Nucleus accumbens (tissue), 56 donors: ENCODE measurements around the gene GLTPD2.

ENCODE experiments used
- DNase-seq, 56 donors: peaks; one replicate each; lab custom pipeline; 2025; lab: John Stamatoyannopoulos, UW

GLTPD2 gene

DNA sequence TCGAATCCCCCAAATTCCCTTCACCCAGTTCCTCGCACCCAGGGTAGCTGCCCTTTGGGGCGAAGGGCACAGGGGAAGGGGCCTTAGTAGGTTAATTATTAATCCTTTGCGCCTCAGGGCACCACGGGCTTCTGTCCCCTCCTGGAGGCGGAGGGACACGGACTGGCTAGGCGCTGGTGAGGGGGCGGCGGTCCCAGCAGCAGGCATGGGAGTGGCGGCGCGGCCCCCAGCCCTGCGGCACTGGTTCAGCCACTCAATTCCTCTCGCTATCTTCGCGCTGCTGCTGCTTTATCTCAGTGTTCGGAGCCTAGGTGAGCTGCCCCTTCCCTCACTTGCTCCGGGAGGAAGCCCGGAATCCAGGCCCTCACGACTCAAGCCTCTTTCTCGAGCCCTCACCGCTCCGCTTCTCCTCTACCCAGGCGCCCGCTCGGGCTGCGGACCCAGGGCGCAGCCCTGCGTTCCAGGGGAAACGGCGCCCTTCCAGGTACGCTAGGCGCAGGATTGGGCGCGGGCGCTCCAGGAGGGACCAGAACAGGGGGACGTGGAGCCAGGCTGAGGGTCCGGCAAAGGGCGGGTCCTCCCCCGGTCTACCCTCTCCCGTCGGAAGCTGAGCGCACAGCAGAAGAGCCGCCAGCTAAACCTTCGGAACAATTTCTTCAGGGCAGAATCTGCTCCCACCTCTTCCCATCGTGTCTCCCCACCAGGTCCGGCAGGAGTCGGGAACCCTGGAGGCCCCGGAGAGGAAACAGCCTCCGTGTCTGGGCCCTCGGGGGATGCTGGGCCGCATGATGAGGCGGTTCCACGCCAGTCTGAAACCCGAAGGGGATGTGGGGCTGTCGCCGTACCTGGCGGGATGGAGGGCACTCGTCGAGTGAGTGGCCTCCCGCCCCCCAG, at the start of gene GLTPD2:
GLTPD2 (plus strand) TSS at position 158 of the 894 bp plus-strand sequence; CDS start at position 206, 48 bp downstream.
- peak in 5 of 56 donors; percentile 9 to 52 (median 38) for DNase-seq

DNA sequence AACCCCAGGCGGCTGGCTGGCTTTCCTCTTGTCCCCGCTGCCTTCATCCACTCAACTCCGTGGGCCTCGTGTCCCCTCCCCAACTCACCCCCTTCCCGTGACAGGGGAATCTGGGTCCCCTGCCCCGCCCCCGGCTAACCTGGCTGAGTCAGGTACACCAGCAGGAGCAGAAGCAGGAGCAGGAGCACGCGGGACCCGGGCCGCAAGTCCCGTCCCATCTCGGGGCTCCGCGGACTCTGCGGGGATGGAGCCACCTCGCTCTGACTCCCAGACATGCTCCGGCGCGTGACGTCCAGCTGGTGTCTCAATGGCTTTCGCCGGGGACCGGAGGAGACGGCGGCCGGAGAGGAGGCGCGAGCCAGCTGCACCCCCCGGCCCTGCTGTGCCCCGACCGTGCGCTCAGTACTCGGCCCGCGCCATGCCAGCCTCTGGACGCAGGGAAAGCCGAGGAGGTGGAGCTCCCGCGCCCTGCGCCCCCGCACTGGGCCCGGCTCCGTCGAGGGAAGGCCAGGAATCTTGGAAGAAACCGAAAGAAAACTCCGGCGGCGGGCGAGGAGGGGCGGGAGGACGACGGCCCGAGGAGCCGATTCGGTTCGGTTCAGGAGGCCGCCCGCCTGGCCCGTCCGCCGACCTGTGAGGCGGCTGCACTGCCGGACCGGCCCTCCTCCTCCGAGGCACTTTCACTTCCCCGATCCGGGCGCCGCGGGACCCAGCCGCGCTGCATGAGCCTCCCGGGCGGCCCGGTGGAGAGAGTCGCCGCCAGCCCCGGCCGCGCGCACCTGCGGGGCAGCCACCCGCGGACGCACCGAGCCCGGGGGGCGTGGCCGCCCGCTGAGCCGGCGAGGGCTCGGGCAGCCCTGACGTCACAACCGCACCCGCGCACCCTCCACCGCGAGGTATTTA, 49.4 kb upstream of the GLTPD2 start, which contains the start of the genes CXCL16 and ZMYND15:
CXCL16 (minus strand) TSS at position 807 of the 903 bp plus-strand sequence; CDS start at position 218, 589 bp downstream.
ZMYND15 (plus strand) TSS at position 712 of the 903 bp plus-strand sequence. CDS start 716 bp downstream, outside the sequence.
- peak in 12 of 56 donors; percentile 12 to 54 (median 26) for DNase-seq

DNA sequence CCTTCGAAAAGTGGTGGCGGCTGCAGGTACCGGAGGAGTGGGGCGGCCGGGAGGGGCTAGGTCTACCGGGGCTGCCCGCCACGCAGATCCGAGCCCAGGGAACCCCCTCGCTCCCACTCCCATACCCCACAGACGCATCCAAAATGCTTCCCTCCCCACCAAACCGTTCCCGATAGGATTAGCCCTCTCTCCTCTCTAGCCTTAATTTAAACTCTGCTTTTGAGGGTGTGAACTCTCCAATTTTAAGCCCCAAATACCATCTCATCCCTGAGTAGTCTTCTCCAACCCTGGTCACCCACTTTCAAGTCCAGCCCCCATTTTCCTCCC, 48.8 kb upstream of the GLTPD2 start:
- DNase-seq, result no peak

DNA sequence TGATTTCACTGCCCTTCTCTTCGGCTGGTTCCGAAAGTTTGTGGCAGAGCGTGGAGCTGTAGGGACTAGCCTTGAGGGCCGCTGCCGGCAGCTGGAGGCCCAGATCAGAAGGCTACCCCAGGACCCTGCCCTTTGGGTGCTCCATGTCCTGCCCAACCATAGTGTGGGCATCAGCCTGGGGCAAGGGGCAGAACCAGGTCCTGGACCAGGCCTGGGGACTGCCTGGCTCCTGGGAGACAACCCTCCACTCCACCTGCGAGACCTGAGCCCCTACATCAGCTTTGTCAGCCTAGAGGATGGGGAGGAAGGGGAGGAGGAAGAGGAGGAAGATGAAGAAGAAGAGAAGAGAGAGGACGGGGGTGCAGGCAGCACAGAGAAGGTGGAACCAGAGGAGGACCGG, 48.2 kb upstream of the GLTPD2 start:
- no peak for DNase-seq

DNA sequence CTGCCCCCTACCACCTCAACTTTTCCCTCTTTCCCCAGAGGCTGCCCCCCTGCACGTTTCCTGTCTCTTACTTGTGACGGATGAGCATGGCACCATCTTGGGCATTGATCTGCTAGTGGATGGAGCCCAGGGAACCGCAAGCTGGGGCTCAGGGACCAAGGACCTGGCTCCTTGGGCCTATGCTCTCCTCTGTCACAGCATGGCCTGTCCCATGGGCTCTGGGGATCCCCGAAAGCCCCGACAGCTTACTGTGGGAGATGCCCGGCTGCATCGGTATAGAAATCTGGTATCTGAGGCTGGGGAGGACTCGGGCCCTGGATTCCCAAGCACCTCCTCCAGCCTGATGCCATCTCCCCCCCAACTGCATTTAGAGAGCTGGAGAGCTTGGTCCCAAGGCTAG, 47.2 kb upstream of the GLTPD2 start:
- DNase-seq, result no peak

DNA sequence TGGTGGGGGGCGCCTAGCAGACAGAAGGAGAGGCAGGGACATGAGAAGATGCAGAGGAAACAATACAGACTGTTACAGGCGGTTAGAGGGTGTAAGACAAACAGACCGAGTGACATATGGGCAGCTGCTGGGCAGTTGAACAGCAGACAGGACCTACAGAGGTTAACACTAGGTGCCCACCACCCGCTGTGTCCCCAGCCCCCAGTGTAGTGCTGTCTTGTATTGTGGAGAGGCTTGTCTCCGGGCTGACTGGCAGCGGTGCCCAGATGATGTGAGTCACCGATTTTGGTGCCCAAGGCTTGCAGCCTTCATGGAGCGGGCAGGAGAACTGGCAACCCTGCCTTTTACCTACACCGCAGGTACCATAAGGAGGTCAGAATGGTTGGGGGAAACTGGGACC, 46.6 kb upstream of the GLTPD2 start:
- no peak for DNase-seq

DNA sequence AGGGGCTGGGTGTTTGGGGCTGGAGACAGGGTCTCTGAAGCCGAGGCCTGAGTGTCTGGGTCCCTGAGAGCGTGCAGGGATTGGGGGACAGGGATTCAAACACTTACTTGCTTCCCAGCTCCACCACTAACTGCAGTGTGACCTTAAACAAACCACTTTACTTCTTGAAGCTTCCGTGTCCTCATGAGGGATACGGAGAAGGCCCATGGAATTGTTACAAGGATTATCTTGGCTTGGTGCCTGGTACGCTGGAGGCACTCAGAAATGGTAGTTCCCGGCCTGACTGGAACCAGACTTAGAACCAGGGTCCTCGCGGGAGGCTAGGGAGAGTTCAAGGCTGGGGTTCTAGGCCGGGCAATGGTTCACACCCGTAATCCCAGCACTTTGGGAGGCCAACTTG, 46.1 kb upstream of the GLTPD2 start:
- DNase-seq, result no peak

DNA sequence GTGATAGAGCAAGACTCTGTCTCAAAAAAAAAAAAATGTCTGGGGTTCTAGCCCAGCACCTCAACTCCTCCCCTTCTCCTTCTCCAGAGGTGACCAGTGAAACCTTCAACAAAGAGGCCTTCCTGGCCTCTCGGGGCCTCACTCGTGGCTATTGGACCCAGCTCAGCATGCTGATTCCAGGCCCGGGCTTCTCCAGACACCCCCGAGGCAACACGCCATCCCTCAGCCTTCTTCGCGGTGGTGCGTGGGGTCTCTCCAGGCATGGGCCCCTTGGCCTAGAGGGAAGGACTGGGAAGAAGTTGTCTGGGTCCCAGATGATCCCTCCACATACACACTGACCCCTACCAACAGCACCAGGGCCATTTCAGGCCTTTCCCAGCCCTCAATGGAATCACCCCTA, 45.5 kb upstream of the GLTPD2 start:
- no peak for DNase-seq

DNA sequence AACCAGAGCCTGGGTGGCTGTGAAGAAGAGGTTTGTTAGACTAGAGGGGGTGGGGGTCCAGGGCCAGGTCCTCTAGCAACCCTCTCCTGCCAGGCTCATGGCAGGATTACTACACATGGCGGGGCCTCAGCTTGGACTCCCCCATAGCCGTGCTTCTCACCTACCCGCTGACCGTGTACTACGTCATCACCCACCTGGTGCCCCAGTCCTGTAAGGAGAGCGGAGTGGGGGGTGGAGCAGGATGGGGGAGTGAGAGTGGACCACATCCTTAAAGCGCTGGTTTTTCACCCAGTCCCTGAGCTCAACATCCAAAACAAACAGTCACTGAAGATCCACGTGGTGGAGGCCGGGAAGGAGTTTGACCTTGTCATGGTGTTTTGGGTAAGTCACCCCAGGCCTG, 44.9 kb upstream of the GLTPD2 start:
- DNase-seq, result no peak

DNA sequence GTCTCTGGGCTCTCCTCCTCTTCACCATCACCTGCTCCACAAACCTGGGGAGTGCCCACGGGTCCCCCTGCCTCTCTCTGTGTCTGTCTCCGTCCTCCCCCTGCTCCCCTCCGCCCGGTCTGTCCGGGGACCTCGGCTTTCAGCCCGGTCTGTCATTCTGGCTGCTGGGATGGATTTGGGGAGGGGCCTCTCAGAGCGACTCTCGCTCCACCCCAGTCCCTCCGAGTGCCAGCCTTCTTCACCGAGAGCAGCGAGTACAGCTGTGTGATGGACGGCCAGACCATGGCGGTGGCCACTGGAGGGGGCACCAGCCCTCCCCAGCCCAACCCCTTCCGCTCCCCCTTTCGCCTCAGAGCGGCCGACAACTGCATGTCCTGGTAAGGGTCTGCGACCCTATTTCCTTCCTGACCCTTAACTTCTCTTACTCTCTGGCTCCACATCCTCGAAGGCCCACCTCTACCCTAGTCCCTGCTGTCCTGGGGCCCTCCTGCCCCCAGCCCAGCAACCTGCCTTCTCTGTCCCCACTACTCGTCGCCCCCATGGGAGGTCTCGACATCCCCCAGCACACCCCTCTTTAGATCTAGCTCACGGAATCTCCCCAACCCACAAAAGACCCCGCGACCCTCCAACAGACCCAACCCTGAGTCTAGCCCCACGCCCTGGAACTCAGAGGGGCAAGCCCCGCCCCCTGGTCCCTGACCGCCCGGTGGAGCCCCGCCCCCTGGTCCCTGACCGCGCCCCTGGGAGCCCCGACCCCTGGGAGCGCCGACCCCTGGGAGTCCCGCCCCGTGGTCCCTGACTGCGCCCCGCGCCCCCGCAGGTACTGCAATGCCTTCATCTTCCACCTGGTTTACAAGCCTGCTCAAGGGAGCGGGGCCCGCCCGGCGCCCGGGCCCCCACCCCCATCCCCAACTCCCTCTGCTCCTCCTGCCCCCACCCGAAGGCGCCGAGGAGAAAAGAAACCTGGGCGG, 43.5 kb upstream of the GLTPD2 start:
- DNase-seq, result no peak

DNA sequence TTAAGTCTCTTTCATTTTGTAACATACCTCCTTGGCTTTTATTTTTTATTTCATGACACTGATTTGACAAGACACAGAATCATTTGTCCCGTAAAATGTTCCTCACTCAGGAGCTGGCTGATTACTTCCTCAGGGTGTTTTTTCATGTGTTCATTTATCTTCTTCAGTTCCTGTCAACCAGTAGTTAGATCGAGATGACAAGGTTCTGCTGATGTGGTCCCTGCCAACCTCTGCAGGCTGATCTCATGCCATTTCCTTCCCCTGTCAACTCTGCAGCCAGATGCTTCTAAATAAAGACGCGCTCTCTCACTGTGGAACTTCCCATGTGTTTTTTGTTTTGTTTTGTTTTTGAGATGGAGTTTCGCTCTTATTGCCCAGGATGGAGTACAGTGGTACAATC, 40.9 kb upstream of the GLTPD2 start:
- DNase-seq, result peak in 3 of 56 donors; percentile 14

DNA sequence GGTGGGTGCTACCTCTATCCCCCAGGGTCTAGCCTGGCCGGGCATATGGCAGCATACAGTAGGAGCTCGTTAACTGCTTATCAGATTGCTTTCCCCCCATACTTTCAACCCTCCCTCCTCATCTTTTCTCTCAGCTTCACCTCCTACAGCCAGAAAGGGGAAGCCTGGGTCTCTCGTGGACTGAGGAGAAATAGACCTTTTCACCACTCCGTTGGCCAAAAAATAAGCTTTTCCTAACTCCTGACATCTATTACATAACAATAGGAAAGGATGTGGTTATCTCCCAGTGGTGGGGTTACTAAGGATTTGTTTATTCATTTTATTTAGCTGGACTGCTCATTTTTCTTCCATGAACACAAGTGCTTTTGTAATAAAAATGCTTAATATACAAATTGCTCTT, 40.1 kb upstream of the GLTPD2 start:
- DNase-seq, result no peak

DNA sequence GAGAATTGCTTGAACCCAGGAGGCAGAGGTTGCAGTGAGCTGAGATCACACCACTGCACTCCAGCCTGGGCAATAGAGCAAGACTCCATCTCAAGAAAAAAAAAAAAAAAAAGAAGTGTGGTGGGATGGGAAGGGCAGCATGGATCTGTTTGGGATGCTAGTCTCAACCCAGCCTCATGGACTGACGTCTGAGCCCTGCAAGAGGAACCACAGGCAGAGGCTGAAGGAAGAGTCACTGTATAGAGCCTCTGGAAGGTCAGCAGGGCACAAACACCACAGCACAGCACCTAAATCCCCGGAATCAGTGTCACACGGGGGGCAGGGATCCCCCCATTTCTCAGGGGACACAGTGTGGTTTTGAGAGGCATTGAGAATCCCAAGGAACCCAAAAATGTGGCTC, 38.2 kb upstream of the GLTPD2 start:
- DNase-seq, result no peak

DNA sequence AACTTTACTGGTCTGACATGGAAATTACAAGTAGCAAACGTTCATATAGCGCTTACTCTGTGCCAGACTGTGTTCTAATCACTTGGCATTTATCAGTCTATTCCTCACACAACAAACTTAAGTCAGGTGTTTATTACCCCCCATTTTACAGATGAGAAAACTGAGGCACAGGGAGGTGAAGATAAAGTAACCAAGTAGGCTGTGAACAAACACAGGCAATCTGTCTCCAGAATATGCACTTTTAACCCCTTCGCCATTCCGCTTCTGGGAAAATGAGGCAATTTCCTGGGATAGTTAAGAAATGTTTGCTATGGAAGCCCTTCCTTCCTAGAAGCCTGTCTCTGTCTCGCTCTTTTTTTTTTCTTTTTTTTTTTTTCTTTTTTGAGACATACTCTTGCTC, 36.8 kb upstream of the GLTPD2 start:
- DNase-seq, result no peak

DNA sequence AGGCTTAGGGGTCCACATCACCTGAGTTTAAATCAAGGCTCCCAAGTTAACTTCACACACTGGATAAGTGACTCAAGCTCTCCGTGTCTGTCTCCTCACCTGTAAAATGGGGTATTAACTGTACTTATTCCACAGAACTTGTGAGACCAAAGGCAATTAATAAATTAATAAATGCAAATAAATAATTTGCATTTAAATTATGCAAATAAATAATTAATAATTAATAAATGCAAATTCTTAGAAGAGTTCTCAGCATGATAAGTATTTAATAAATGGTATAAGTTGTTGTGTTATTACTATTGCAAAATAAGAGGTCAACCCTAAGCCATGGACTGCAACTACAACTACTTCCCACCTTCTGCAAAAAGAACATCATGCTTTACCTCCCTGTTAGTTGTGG, 35.4 kb upstream of the GLTPD2 start:
- DNase-seq, result no peak

DNA sequence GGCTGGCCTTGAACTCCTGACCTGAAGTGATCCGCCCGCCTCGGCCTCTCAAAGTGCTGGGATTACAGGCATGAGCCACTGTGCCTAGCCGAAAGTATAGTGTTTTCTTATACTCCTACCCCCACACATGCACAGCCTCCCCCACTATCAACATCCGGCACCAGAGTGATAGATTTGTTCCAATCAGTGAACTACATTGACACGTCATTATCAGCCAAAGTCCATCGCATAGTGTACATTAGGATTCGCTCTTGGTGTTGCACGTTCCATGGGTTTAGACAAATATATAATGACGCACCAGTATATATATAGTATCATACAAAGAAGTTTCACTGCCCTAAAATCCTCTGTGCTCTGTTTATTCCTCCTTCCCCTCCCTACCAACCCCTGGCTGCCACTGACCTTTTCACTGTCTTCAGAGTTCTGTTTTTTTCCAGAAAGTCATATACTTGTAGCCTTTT, 29.0 kb upstream of the GLTPD2 start:
- DNase-seq, result no peak

DNA sequence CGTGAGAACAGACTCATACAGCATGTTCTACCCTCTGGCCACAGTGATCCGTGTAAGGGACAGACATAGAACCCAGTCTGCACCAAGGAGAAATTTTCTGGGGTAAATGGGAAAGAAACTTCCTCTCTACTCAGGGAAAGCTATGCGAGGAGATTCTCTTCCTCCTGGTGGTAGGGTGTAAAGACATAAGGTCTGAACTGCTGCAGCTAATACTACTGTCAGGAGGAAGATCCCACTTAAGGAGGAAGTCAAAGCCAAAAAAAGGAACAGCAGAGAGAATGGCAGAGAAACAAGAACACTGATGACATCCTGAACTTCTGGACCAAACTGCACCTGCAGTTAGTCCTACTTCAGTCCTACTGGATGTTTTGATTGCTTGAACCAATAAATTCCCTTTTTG, 24.2 kb upstream of the GLTPD2 start:
- no peak for DNase-seq

DNA sequence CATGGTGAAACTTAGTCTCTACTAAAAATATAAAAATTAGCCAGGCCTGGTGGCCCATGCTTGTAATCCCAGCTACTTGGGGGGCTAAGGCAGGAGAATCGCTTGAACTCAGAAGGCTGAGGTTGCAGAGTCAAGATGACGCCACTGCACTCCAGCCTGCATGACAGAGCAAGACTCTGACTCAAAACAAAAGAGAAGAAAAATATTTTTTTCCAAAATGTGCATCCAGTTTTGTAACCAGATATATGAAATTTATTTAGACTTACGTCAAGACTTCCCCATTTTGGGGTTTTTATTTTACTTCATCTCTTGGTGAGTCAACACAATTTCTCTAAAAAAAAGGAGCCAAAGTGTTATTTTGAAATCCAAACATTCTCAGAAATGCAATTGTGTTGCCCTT, 22.6 kb upstream of the GLTPD2 start:
- no peak for DNase-seq

DNA sequence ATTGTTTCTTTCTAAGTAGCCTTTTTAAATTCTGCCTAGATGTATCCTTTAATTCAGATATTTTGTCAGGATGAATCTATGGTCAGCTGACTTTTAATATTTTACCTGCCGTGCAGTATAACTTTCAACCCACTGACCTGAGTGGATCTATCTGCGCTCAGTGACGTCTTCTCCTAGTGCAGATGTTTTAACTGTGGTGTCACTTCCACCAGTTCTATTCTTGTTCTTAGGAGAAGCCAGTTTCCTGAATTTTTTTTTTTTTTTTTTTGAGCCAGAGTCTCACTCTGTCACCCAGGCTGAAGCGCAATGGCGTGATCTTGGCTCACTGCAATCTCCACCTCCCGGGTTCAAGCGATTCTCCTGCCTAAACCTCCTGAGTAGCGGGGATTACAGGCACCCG, 22.0 kb upstream of the GLTPD2 start:
- DNase-seq, result no peak

DNA sequence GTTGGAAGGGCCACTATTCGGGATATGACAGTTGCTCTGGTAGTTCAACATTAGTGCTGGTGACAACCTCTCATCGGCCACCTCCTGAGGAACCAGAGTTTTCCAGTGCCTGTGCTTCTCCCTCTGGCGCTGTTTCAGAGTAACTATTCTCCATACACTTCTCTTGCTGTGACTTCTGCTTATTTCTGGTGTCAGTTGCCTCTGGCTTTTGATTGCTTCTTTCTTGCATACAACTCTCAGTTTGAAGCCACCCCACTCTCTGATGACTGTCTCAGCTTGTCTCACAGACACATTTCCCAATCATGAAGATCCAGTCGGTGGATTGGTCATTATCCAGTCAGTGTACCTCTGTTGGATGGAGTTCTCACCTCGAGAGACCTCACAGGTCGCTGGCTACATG, 20.5 kb upstream of the GLTPD2 start:
- DNase-seq, result no peak
